HFF-Myc (cell line): ENCODE data around the gene TANGO6.

ENCODE experiments used
- DNase-seq: peaks from one replicate; pipeline ENCODE4 v3.0.0-alpha.2; 2011; ENCODE audit warnings: low read depth; ENCODE audit errors: extremely low read depth
- H3K4me3 ChIP-seq: replicated peaks from 2 replicates; pipeline ENCODE4 v1.5.1; 2011; ENCODE audit warnings: low read depth, mild to moderate bottlenecking, control low read depth, low read length
- TF ChIP-seq, protein P1 (sequence below): IDR thresholded peaks from 2 replicates; pipeline ENCODE4 v1.5.1; 2012; ENCODE audit warnings: mild to moderate bottlenecking, low read depth, low read length, control low read depth; ENCODE audit errors: missing control alignments

Gene TANGO6

DNA sequence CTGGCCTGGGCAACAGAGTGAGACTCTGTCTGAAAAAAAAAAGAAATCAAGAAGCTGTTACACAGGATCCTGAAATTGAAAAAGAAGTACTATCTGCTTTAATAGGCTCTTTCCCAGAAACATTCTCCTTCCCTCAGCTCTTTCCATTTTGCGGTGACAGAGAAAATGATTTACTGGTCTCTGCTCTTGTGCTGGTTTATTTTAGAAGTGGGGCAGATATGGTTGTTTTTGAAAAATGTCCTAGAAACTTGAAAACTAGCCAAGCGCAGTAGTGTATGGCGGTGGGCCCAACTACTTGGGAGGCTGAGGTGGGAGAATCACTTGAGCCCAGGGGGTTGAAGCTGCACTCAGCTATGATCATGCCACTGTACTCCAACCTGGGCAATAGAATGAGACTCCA is 28.8 kb upstream of the TANGO6 start:
- H3K4me3 ChIP-seq, result no peak overlapping the region
- TF ChIP-seq, protein P1, sequence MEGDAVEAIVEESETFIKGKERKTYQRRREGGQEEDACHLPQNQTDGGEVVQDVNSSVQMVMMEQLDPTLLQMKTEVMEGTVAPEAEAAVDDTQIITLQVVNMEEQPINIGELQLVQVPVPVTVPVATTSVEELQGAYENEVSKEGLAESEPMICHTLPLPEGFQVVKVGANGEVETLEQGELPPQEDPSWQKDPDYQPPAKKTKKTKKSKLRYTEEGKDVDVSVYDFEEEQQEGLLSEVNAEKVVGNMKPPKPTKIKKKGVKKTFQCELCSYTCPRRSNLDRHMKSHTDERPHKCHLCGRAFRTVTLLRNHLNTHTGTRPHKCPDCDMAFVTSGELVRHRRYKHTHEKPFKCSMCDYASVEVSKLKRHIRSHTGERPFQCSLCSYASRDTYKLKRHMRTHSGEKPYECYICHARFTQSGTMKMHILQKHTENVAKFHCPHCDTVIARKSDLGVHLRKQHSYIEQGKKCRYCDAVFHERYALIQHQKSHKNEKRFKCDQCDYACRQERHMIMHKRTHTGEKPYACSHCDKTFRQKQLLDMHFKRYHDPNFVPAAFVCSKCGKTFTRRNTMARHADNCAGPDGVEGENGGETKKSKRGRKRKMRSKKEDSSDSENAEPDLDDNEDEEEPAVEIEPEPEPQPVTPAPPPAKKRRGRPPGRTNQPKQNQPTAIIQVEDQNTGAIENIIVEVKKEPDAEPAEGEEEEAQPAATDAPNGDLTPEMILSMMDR, result no peak
- DNase-seq, result no peak

DNA sequence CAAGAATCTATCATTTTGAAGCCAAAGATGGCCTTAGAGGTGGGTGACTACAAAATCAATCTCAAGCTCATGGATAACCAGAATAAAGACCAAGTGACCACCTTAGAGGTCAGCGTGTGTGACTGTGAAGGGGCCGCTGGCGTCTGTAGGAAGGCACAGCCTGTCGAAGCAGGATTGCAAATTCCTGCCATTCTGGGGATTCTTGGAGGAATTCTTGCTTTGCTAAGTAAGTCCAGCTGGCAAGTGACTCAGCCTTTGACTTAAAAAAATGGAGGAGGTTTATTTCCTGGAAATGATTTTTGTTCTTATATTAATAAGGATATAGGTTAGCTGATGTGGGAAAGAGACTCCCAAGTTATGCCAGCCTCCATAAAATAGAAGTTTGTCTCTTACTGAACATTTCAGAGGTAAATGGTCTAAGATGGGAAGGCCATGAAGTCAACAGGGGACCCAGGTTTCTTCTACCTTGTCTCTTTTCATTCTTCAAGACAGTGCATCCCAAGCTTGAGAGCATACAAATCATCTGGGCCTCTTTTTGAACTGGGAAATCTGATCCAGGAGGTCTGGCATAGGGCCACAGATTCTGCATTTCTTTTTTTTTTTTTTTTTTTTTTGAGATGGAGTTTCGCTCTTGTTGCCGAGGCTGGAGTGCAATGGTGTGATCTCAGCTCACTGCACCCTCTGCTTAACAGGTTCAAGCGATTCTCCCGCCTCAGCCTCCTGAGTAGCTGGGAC is 19.8 kb upstream of the TANGO6 start:
- H3K4me3 ChIP-seq, result no peak overlapping the region
- TF ChIP-seq, protein P1, result no peak
- peak; percentile 65 for DNase-seq

DNA sequence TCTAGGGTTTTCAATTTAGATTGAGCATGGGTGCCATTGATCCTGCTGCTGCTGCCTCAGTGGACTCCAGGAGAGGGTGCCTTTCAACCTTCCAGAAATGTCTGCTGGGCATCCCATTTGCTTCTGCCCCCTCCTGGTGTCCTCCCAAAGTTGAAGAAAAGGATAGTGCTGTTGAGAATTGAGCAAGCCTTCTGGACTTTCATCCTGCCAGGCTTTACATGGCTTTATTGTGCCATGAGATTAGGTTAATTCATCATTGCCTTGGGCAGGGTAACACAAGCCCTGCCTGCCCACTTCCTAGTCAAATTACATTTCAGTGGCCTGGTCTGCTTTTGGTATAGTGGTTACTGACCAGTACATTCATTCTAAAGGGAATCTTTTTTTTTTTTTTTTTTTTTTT is 17.9 kb upstream of the TANGO6 start:
- TF ChIP-seq, protein P1, result no peak
- no peak for DNase-seq
- no peak overlapping the region for H3K4me3 ChIP-seq

DNA sequence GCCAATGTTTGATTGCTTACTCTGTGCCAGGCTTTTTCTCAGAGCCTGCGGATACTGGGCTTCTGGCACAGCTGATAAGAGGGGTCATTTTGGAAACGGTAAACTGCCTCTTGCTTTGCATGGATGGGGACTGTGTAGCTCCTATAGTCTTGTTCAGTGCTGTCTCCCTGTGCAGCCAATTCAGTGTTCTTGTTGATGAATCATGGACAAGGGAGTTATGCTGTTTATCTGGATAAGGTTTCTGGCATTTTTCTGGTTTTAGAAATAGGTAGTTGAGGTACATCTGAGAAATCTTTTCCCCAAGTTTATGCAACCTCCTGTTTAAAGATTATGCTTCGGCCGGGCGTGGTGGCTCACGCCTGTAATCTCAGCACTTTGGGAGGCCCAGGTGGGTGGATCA is 16.7 kb upstream of the TANGO6 start:
- H3K4me3 ChIP-seq, result no peak overlapping the region
- TF ChIP-seq, protein P1, result no peak
- DNase-seq, result no peak

DNA sequence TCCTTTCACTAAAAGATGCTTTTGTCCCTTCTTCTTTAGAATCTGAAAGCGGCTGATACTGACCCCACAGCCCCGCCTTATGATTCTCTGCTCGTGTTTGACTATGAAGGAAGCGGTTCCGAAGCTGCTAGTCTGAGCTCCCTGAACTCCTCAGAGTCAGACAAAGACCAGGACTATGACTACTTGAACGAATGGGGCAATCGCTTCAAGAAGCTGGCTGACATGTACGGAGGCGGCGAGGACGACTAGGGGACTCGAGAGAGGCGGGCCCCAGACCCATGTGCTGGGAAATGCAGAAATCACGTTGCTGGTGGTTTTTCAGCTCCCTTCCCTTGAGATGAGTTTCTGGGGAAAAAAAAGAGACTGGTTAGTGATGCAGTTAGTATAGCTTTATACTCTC is 10.1 kb upstream of the TANGO6 start:
- no peak for DNase-seq
- TF ChIP-seq, protein P1, result no peak

DNA sequence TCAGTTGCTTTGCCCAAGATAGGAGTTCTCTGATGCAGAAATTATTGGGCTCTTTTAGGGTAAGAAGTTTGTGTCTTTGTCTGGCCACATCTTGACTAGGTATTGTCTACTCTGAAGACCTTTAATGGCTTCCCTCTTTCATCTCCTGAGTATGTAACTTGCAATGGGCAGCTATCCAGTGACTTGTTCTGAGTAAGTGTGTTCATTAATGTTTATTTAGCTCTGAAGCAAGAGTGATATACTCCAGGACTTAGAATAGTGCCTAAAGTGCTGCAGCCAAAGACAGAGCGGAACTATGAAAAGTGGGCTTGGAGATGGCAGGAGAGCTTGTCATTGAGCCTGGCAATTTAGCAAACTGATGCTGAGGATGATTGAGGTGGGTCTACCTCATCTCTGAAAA is 8.8 kb upstream of the TANGO6 start:
- TF ChIP-seq, protein P1, result no peak
- DNase-seq, result no peak
- H3K4me3 ChIP-seq, result no peak overlapping the region

More for the DNA sequence above, 10.1 kb upstream of the TANGO6 start:
- no peak overlapping the region for H3K4me3 ChIP-seq

DNA sequence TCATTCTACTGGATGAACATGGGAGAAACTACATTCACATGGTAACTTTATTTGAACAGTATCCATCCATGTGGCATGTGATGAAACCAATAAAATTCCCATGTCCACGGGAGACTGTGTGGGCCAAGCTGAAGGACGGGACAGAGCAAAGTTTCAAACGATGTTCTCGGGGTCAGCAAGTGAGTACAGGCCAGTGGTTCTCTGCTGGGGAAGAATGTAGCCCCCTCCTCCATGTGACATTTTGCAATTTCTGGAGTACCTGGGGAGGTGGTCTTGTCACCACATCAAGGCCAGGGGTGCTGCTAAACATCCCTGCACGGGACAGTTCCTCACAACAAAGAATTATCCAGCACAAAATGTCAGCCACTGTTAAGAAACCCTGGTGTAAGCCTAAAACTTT is 7.4 kb upstream of the TANGO6 start:
- H3K4me3 ChIP-seq, result no peak overlapping the region
- no peak for DNase-seq
- TF ChIP-seq, protein P1, result no peak
